GM21390 (cell line): Measurements from ENCODE around the gene BRPF1.

Experiments used
- ATAC-seq: cut with Tn5 transposase; IDR thresholded peaks from one replicate; pipeline ENCODE4 v1.9.1; 2021; ENCODE audit not compliant: unreplicated experiment

The BRPF1 gene

DNA sequence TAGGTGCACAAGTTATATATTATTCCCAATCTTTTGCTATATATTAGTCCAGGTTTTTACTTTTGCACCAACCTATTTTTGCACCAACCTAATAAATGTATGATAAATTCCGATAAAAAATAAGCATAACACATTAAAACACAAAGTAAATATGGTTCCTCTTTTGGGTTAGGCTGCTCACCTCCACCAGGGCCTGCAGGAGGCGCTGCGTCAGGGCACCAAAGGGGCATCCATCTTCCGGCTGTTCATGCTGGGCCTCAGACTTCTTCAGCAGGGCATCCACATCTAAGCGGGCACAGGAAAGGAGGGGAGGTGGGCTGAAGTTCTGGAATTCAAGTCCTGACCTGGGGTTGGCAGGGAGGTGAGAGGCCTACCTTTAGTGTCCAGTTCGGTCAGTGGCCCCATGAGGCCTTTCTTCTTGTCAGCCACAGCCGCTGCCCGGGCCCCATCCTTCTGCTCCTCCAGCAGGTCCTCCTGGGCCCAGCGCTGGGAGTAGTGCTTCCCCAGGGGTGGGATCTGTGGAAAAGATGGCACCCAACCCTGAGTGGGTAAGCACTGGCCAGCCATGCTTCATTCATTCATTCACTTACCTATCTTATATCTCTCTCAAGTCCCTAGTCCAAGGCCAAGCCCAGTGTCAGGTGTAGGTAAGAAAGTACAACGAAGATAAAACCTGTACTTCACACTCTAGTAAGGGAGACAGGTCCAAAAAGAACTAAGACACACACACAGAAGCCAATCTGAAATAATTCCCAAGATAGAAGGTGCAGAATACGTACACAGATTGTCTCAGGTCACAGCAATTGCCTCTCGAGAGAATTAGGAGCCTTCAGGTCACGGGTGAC is 55.5 kb downstream of the BRPF1 start:
- no peak for ATAC-seq

DNA sequence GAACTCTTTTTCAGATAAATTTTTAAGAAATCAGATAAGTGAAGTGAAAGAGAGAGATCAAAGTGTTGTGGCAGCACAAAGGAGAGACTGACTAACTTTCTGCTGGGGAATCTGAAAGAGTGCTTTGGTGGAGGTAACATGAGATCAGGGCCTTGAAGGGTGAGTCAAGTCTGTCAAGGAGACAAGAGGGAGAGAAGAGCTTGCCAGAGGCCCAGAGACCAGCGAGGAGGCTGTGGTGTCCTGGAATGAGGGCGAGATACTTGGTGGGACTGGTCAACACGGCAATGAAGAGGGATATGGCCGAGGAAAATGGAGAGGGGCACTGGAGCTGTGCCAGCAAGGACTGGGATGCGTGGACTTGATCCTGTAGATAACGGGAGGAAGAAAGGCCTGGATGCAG is 56.2 kb downstream of the BRPF1 start:
- ATAC-seq = no peak

DNA sequence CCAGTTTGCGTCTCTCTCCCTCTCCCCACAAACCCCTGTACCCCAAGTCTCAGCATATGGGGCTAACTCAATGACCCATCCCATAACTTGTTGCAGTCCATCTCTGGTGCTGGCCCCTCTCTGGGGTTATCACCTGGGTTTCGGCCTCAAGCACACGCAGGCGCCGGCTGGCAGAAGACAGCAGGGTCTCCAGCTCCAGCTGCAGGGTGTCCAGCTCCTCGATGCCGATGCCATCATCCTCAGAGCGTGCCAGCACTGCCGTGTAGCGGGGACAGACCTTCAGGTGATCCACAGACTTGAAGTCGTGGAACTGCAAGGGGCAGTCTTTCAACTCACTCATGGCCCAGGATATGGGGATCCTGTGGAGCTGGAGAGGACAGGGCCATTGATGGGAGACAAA is 59.6 kb downstream of the BRPF1 start:
- ATAC-seq = no peak

DNA sequence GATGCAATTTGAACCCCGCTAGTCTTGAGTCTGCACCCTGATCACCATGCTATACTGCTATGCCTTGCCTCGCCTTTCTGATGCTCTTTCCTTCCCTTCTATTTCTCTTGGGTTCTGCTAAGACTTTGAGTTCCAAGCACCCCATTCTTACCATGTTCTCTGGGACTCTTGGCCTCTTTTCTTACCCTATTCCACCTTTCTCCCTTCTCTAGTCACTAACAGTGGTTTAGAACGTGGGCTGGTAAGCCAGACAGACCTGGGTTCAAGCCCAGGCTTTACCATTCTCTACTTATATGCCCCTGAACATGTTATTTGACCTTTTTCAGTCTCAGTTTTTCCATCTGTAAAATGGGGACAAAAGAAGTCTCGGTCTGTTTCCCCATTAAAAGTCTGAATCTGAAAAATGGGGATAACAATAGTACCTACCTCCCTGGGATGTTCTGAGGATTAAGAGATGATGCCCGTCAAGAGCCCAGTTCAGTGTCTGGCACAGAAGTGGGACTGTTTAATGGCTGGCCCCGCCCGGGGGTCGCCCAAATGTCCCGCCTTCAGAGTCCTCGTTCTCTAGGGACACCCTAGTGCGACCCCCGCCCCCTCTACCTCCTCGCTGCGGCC is 60.4 kb downstream of the BRPF1 start:
- ATAC-seq = no peak

DNA sequence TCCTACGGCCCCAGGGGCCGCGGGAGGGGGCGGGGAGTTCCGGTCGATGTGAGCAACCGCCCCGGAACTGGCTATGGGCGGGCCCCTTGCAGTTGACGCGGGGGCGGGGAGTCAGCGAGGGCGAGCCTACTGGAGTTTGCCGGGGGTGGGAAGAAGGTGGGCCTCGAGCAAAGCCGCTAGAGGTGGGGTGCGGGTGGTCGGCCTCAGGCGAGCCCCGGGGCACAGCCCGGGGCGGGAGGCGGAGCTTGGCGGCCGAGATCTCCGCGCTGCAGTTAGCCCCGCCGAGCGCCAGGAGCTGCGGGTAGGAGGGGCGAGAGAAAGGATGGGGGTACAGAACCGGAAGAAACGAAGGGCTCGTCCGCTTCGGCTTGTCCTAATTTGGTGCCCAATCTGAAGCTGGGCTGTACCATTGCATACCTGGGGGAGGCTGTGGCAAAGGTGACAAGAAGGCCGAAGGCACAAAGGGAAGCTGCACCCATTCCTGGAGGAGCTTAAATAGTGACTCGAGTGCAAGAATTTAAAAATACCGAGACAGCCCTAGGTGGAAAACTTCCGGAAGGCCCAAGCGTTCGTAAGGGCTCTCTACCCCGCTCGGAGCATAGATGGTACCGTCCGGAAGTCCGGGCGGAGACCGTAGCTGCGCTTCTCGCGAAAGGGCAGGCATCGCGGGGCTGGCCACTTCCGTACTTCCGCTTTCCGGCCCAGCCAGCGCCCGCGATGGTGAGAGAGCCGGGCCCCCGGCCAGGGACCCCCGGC is 61.0 kb downstream of the BRPF1 start, which contains the start of the genes ARPC4 and TADA3:
Gene ARPC4 (plus strand): TSS at position 678 of the 756 bp plus-strand sequence. CDS start 40 bp downstream, at position 718.
Gene TADA3 (minus strand): TSS at position 69 of the 756 bp plus-strand sequence. CDS start 1,007 bp downstream, outside the sequence.
- ATAC-seq = peak; percentile 83

DNA sequence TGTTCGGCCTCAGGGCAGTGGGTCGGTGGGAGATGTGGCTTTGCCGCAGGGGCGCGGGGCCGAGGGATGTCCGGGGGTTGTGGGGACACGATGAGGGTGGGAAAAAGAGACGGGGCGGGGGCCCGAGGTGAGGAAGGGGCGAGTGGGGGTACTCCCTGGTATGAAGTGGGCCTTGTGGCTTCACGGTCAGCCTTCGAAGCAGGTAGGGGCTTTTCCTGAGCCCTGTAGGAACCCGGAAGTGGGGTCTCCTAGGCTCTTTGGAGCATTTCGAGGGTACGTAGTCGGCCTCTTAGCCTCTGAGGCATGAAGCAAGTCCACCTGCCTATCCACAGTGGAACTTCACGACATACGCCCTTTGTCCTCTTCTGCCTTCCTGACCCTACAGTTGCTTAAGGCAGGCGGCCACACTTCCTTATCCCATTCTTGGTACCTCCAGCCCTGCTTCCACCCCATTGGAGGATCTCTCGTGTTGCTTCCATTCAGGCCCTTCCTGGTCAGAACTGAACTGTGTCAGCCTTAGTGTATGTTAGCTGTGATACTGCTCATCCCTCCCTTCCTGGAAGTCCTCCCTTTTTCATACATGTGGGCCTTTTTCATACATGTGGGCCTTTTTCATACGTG is 61.7 kb downstream of the BRPF1 start:
- no peak for ATAC-seq

DNA sequence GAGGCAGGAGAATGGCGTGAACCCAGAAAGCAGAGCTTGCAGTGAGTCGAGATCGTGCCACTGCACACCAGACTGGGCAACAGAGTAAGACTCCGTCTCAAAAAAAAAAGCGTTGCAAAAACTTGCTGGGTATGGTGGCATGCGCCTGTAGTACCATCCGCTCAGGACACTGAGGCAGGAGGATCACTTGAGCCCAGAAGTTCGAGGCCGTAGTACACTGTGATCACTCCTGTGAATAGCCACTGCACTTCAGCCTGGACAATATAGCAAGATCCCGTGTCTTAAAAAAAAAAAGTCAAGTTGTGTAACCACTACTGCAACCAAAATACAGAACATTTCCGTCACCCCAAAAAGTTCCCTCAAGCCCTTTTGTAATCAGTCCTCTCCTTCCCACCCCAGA is 62.9 kb downstream of the BRPF1 start:
- no peak for ATAC-seq

DNA sequence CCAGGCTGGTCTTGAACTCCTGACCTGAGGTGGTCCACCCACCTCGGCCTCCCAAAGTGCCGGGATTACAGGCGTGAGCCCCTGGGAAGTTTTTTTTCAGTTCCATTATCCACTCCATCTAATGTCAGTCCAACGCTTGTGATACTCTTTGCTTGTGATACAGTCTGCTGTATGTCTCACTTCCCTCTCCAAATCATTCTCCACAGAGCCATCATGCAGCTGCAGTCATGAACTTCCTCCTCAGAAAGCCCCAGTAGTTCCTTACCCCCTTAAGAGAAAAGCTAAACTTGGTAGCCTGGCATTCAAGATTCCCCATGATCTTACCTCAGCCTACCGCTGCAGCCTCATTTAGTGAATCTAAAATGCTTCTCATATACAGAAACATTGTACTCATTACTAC is 63.7 kb downstream of the BRPF1 start:
- no peak for ATAC-seq

DNA sequence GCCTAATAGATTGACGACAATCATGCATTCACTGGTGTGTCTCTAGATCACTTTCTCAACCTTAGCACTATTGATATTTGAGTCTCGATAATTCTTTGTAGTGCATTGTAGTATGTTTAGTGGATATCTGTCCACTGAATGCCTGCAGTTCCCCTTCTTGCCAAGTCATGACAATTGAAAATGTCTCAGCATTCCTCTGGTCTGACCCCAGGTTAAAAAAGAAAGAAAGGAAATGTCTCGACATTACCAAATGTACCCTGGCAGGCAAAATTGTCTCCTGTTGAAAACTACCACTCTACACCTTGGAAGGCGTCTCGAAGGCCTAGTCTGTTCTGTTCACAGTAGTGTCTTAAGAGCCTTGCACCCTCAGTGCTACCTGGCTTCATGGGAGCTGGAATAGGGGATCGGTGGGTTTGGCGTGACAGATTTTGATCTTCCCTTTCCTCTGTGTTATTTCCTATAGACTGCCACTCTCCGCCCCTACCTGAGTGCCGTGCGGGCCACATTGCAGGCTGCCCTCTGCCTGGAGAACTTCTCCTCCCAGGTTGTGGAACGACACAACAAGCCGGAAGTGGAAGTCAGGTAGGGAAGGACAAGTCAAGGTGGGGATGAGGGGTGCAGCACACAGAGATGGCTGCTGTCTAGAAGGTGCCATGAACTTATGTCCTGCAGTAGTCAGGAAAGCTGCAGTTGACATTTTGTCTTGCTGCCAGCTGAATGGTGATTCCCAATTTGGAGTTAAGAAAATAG is 65.8 kb downstream of the BRPF1 start:
- no peak for ATAC-seq
